Calu3 (cell line): ENCODE measurements around the gene FDXR. TPM values are rescaled to one million over a fixed set of nuclear protein-coding genes. Genes with fewer than 3 reads are reported as not detected.

Experiments
- BruUV-seq: library from RNA; stranded (reverse); fragments of 400-500 nt; replicated peaks from 2 replicates; lab custom pipeline; 2021; lab: Mats Ljungman, UMichigan
- CTCF ChIA-PET: fragments of 300-600 bp; sonication (Branson Sonifier 250); formaldehyde crosslinking; loops from one replicate; lab custom pipeline; 2022; ENCODE audit warnings: antibody characterized with exemption; lab: Charles Lee
- DNase-seq: peaks from one replicate; pipeline ENCODE4 v3.0.0; 2022
- H3K27ac Mint-ChIP-seq: one replicate; pipeline ENCODE4 v1.8.0; 2022; ENCODE audit warnings: mixed read lengths; ENCODE audit not compliant: unreplicated experiment
- H3K27me3 Mint-ChIP-seq: one replicate; pipeline ENCODE4 v1.8.0; 2022; ENCODE audit warnings: mixed read lengths; ENCODE audit not compliant: unreplicated experiment
- H3K36me3 Mint-ChIP-seq: one replicate; pipeline ENCODE4 v1.8.0; 2022; ENCODE audit warnings: mild to moderate bottlenecking, moderate library complexity, mixed read lengths; ENCODE audit not compliant: insufficient read depth, unreplicated experiment
- H3K4me1 Mint-ChIP-seq: one replicate; pipeline ENCODE4 v1.8.0; 2022; ENCODE audit warnings: mild to moderate bottlenecking, low read depth, mixed read lengths; ENCODE audit not compliant: unreplicated experiment
- H3K4me3 Mint-ChIP-seq: one replicate; pipeline ENCODE4 v1.8.0; 2022; ENCODE audit warnings: mild to moderate bottlenecking, low read depth, moderate library complexity, mixed read lengths; ENCODE audit not compliant: unreplicated experiment
- H3K9me3 Mint-ChIP-seq: one replicate; pipeline ENCODE4 v1.8.0; 2022; ENCODE audit warnings: low read depth, mixed read lengths; ENCODE audit not compliant: unreplicated experiment
- intact Hi-C: fragments of 100-400 bp; cut with micrococcal nuclease; formaldehyde crosslinking; loops from one replicate; pipeline ENCODE4 v1.10.0; 2022; ENCODE audit not compliant: unreplicated experiment
- total RNA-seq: library from RNA; stranded (reverse); gene quantifications from 2 replicates; pipeline ENCODE4 v1.2.3, GENCODE V29; 2022
- TF ChIP-seq, protein P1 (sequence below): fragments of 200-600 bp; IDR thresholded peaks from one replicate; pipeline ENCODE4 v1.8.0; 2022; ENCODE audit warnings: antibody characterized with exemption; ENCODE audit not compliant: unreplicated experiment

The FDXR gene
- total RNA-seq, 1 experiment from 2014 or later = 8.4 TPM

DNA sequence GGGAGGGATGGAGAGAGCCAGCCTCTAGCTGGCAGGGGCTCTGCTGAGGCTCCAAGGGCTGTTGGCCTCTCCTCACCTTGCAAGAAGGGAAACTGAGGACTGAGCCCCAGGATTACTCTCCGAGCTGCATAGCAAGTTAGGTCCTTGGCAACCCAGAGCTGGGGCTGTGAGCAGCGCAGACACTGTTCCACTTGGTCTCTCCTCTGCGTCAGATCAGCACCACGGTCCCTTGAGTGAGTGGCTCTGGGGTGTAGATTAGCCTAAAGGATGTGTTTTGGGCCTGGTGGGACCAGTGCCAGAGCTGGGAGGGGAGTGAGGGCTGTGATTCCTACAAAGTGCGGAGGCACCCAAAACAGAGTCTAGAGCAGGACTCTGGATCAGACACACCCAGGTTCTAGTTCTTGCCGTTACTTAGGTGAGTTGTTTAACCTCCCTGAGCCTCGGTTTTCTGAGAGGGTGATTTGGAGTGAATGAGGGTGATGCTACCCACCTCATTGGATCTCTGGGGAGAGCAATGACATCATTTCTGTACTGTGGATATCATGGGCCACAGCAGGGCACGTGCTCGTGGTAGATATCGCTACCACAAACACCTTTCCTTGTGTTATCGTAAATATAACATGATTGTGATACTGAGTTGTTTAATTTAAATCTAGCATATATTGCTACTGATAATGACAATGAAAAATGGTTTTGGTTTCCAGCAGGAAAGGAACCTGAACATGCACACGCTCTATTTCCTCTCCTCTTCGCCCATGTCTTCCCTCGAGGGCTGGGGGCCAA, 28.8 kb upstream of the FDXR start:
- H3K4me3 Mint-ChIP-seq = no peak overlapping the region
- no peaks in the 10 kb centered on the region for H3K9me3 Mint-ChIP-seq
- CTCF ChIA-PET = interaction anchor here (0.6 kb wide), 1 partner anchor 348 kb away, joined by 4 read pairs; no protein-coding TSS in a partner anchor
- intact Hi-C loops = no loop called here
- peaks cover 58% of the 10 kb centered on the region for H3K27me3 Mint-ChIP-seq
- no peak overlapping the region for H3K27ac Mint-ChIP-seq
- no peaks in the 10 kb centered on the region for H3K4me1 Mint-ChIP-seq
- no TSS peak for BruUV-seq
- H3K36me3 Mint-ChIP-seq = no peaks in the 10 kb centered on the region
- TF ChIP-seq, protein P1, sequence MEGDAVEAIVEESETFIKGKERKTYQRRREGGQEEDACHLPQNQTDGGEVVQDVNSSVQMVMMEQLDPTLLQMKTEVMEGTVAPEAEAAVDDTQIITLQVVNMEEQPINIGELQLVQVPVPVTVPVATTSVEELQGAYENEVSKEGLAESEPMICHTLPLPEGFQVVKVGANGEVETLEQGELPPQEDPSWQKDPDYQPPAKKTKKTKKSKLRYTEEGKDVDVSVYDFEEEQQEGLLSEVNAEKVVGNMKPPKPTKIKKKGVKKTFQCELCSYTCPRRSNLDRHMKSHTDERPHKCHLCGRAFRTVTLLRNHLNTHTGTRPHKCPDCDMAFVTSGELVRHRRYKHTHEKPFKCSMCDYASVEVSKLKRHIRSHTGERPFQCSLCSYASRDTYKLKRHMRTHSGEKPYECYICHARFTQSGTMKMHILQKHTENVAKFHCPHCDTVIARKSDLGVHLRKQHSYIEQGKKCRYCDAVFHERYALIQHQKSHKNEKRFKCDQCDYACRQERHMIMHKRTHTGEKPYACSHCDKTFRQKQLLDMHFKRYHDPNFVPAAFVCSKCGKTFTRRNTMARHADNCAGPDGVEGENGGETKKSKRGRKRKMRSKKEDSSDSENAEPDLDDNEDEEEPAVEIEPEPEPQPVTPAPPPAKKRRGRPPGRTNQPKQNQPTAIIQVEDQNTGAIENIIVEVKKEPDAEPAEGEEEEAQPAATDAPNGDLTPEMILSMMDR = no peak
- no peak for DNase-seq

GRCh38 chr17:74900208-74900607, 27.4 kb upstream of the FDXR start:
- CTCF ChIA-PET = interaction anchor here (1.0 kb wide), 1 partner anchor 72 kb away, joined by 5 read pairs; no protein-coding TSS in a partner anchor
- Mint-ChIP-seq H3K36me3 (no peaks in the 10 kb centered on the region), H3K4me3 (no peak overlapping the region), H3K27me3 (peaks cover 66% of the 10 kb centered on the region), H3K4me1 (no peaks in the 10 kb centered on the region), H3K27ac (no peak overlapping the region), H3K9me3 (no peaks in the 10 kb centered on the region)
- DNase-seq = no peak
- intact Hi-C loops = no loop called here
- no TSS peak for BruUV-seq
- TF ChIP-seq, protein P1 = no peak

GRCh38 chr17:74898376-74898946, 25.7 kb upstream of the FDXR start:
- BruUV-seq = no TSS peak
- H3K36me3 Mint-ChIP-seq = no peaks in the 10 kb centered on the region
- CTCF ChIA-PET = no interaction called here
- H3K4me1 Mint-ChIP-seq = no peaks in the 10 kb centered on the region
- no peaks in the 10 kb centered on the region for H3K9me3 Mint-ChIP-seq
- intact Hi-C loops = no loop called here
- no peak overlapping the region for H3K27ac Mint-ChIP-seq
- TF ChIP-seq, protein P1 = no peak
- no peak overlapping the region for H3K4me3 Mint-ChIP-seq
- no peak for DNase-seq
- peaks cover 76% of the 10 kb centered on the region for H3K27me3 Mint-ChIP-seq

DNA sequence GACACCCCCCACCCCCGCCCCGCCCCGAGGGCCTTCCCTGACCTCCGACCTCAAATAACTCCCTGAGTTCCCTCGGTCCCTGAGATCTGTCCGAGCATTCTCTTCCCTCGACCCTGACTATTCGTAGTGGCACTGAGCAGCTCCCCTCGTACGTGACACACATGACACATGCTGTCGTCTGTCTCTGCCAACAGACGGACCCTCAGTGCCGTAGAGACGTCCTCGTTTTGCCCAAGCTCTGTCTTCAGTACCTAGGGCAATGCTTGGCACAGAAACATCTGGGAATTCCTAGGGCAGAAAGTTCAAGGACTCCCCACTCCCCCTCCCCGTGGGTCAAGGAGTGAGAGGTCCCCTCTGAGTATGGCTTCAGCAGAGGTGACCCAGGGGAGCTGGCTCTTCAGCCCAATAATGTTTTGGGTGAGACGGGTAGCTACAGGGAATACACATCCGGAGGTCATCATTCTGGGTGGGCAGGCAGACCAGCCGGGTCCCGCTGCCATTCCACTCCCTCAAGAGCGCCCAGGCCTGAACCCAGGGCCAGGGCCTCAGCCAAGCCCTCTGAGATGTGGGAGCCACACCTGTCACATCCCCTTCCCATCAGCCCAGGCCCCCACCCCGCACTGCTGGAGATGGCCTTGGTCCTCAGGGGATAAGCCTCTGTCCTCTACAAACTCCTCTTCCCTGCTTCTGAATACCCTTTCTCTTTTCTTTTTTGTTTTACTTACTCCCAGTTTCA, 21.3 kb upstream of the FDXR start:
- intact Hi-C loops = no loop called here
- Mint-ChIP-seq H3K9me3 (no peaks in the 10 kb centered on the region), H3K36me3 (no peaks in the 10 kb centered on the region), H3K27ac (no peak overlapping the region), H3K4me1 (no peaks in the 10 kb centered on the region), H3K27me3 (peaks cover 83% of the 10 kb centered on the region), H3K4me3 (peak overlapping the region; percentile 57)
- DNase-seq = no peak
- CTCF ChIA-PET = interaction anchor here (0.6 kb wide), 3 partner anchors 21 to 452 kb away, joined by 4 to 6 read pairs (median 5); no protein-coding TSS in a partner anchor
- TF ChIP-seq, protein P1 = no peak
- BruUV-seq = no TSS peak
